HepG2 (cell line): ENCODE measurements around the gene AP2B1. TPM values are rescaled to one million over a fixed set of nuclear protein-coding genes. Genes with fewer than 3 reads are reported as not detected.

Source experiments
- ATAC-seq: fragments of 200-7000 bp; cut with Tn5 transposase; 3 replicates; pipeline ENCODE4 v1.9.1; 2020; ENCODE audit warnings: mild to moderate bottlenecking, moderate library complexity
- BruUV-seq: library from RNA; stranded (reverse); fragments of 400-500 nt; replicated peaks from 2 replicates; lab custom pipeline; 2021; lab: Mats Ljungman, UMichigan
- CTCF ChIA-PET: fragments of 300-600 bp; formaldehyde crosslinking; extraction: SDS; loops from one replicate; lab custom pipeline; 2021; ENCODE audit warnings: low total read pairs, inconsistent platforms, low intra/inter-chr PET ratio; lab: Yijun Ruan, JAX
- POLR2A ChIA-PET: fragments of 350-600 bp; sonication (Branson Sonifier 250); formaldehyde crosslinking; loops from one replicate; lab custom pipeline; 2020; ENCODE audit warnings: antibody characterized with exemption, inconsistent platforms; lab: Yijun Ruan, JAX
- DNase-seq: peaks from one replicate; pipeline ENCODE4 v3.0.0-alpha.2; 2015; ENCODE audit warnings: low spot score
- FAIRE-seq: peaks from 3 replicates; lab custom pipeline; 2011; peaks lifted over from hg19 to GRCh38; lab: Jason Lieb, UNC
- H2AFZ ChIP-seq: one replicate; pipeline ENCODE4 v1.6.1; 2011; ENCODE audit warnings: low read length, inconsistent platforms
- H3K27ac ChIP-seq: fragments of 300-600 bp; 3 replicates; pipeline ENCODE4 v1.8.0; 2011; ENCODE audit warnings: mixed run types, mild to moderate bottlenecking, mixed read lengths, low read length, inconsistent platforms; ENCODE audit not compliant: insufficient read depth; ENCODE audit errors: extremely low read length
- H3K27me3 ChIP-seq, 2 experiments: fragments of 200-600 bp in 1 of 2; 2 replicates in 1 of 2; 3 replicates in 1 of 2; pipeline versions ENCODE4 v1.6.0 to v1.8.0; 2011; ENCODE audit warnings: low read length in 2 of 2, mild to moderate bottlenecking in 2 of 2, moderate library complexity in 2 of 2, inconsistent platforms in 1 of 2; ENCODE audit not compliant: insufficient read depth in 2 of 2, control insufficient read depth in 1 of 2
- H3K36me3 ChIP-seq, 2 experiments: fragments of 200-600 bp in 1 of 2; replicated peaks in 1 of 2; 2 replicates in 1 of 2; 3 replicates in 1 of 2; pipeline versions ENCODE4 v1.5.1 to v1.8.0; 2011; ENCODE audit warnings: low read length in 2 of 2, inconsistent platforms in 1 of 2; ENCODE audit not compliant: insufficient read depth in 2 of 2, control insufficient read depth in 1 of 2
- H3K4me1 ChIP-seq: 2 replicates; pipeline ENCODE4 v1.5.1; 2012; ENCODE audit warnings: low read length, inconsistent platforms; ENCODE audit not compliant: insufficient read depth
- H3K4me2 ChIP-seq: 2 replicates; pipeline ENCODE4 v1.6.0; 2011; ENCODE audit warnings: low read depth, low read length, inconsistent platforms
- H3K4me3 ChIP-seq, 3 experiments: fragments of 200-600 bp in 1 of 3; sonication (generic), shearing (Covaris generic) in 1 of 3; replicated peaks in 1 of 3; 2 replicates each; pipeline ENCODE4 v1.5.1; 2011 to 2016; ENCODE audit warnings: low read length in 3 of 3, inconsistent platforms in 2 of 3, low read depth in 2 of 3, mild to moderate bottlenecking in 2 of 3, control low read depth in 1 of 3, mixed read lengths in 1 of 3; ENCODE audit not compliant: insufficient read depth in 1 of 3
- H3K79me2 ChIP-seq: one replicate; pipeline ENCODE4 v1.6.1; 2011; ENCODE audit warnings: low read length, inconsistent platforms; ENCODE audit not compliant: insufficient read depth
- H3K9ac ChIP-seq: 2 replicates; pipeline ENCODE4 v1.6.0; 2011; ENCODE audit warnings: mild to moderate bottlenecking, low read depth, low read length, inconsistent platforms; ENCODE audit not compliant: insufficient read depth
- H3K9me3 ChIP-seq: 2 replicates; pipeline ENCODE4 v1.5.1; 2012; ENCODE audit warnings: mild to moderate bottlenecking, low read length
- H4K20me1 ChIP-seq: 2 replicates; pipeline ENCODE4 v1.6.0; 2011; ENCODE audit warnings: inconsistent platforms, mild to moderate bottlenecking, low read length, moderate library complexity; ENCODE audit not compliant: insufficient read depth
- ATM ChIP-seq: fragments of 450-650 bp; IDR thresholded peaks from 2 replicates; pipeline ENCODE4 v1.7.1; 2017; ENCODE audit warnings: mild to moderate bottlenecking, borderline replicate concordance
- HNRNPUL1 ChIP-seq: fragments of 200-400 bp; formaldehyde crosslinking; IDR thresholded peaks from 2 replicates; pipeline ENCODE4 v1.6.1; 2017; ENCODE audit warnings: low read depth, mild to moderate bottlenecking, low read length, moderate library complexity
- ISL2 ChIP-seq: sonication (generic); formaldehyde crosslinking; IDR thresholded peaks from 2 replicates; pipeline ENCODE4 v1.5.0; 2020; ENCODE audit warnings: missing genetic modification reagents
- PAXIP1 ChIP-seq: sonication (generic); formaldehyde crosslinking; conservative IDR thresholded peaks from 2 replicates; pipeline ENCODE4 v1.4.0; 2020; ENCODE audit warnings: mild to moderate bottlenecking, missing genetic modification reagents, moderate library complexity
- POGZ ChIP-seq: sonication (generic); formaldehyde crosslinking; IDR thresholded peaks from 2 replicates; pipeline ENCODE4 v1.4.0; 2020; ENCODE audit warnings: mild to moderate bottlenecking, missing genetic modification reagents
- PTBP1 ChIP-seq: fragments of 200-400 bp; formaldehyde crosslinking; IDR thresholded peaks from 2 replicates; pipeline ENCODE4 v1.6.1; 2018; ENCODE audit warnings: low read length, low read depth; ENCODE audit not compliant: poor library complexity, severe bottlenecking
- RARA ChIP-seq: IDR thresholded peaks from 2 replicates; pipeline ENCODE4 v1.6.1; 2016; ENCODE audit warnings: missing genetic modification reagents, missing compliant biosample characterization
- RNF2 ChIP-seq: fragments of 450-650 bp; conservative IDR thresholded peaks from 2 replicates; pipeline ENCODE4 v1.6.1; 2016; ENCODE audit warnings: low read depth
- ZNF274 ChIP-seq: sonication (generic); formaldehyde crosslinking; IDR thresholded peaks from 2 replicates; pipeline ENCODE4 v1.5.1; 2020; ENCODE audit warnings: mild to moderate bottlenecking, missing genetic modification reagents
- ZNF276 ChIP-seq: sonication (generic); formaldehyde crosslinking; IDR thresholded peaks from 2 replicates; pipeline ENCODE4 v1.4.0; 2020; ENCODE audit warnings: mild to moderate bottlenecking, low read depth, missing genetic modification reagents
- ZNF562 ChIP-seq: sonication (generic); formaldehyde crosslinking; IDR thresholded peaks from 2 replicates; pipeline ENCODE4 v1.8.0; 2022; ENCODE audit warnings: missing genetic modification reagents, borderline replicate concordance
- ZNF652 ChIP-seq: IDR thresholded peaks from 2 replicates; pipeline ENCODE4 v1.6.1; 2016; ENCODE audit warnings: low read depth, borderline replicate concordance
- ZNF710 ChIP-seq: sonication (generic); formaldehyde crosslinking; IDR thresholded peaks from 2 replicates; pipeline ENCODE4 v1.5.0; 2020; ENCODE audit warnings: mild to moderate bottlenecking, missing genetic modification reagents, borderline replicate concordance
- ZSCAN5A ChIP-seq: sonication (generic); formaldehyde crosslinking; IDR thresholded peaks from 2 replicates; pipeline ENCODE4 v1.8.0; 2022; ENCODE audit warnings: mild to moderate bottlenecking, missing genetic modification reagents, borderline replicate concordance
- WGBS: methylation state at CpG from one replicate; pipeline ENCODE4 v1.1.6; 2017; ENCODE audit warnings: low lambda C conversion rate; 5-methylcytosine and 5-hydroxymethylcytosine counted together
- in situ Hi-C: cut with HindIII; loops from 2 replicates; pipeline ENCODE4 v1.10.0; 2017; ENCODE audit warnings: low pct_unique_long_range_greater_than_20kb; ENCODE audit not compliant: extremely low pct_ligation_motif_present
- intact Hi-C: fragments of 100-400 bp; cut with micrococcal nuclease; formaldehyde crosslinking; loops from one replicate; pipeline ENCODE4 v1.10.0; 2022; ENCODE audit not compliant: unreplicated experiment
- polyA plus RNA-seq, 8 experiments: library from polyadenylated mRNA; depleted of rRNA in 3 of 8; stranded (reverse) in 7 of 8; unstranded in 1 of 8; fragments of >200 nt; fragmentation: Illumina TruSeq in 4 of 8; extraction: Trizol in 4 of 8; gene quantifications; 2 replicates each; pipeline versions ENCODE4 v1.2.1 to v1.2.3, GENCODE V29; 2011 to 2016; ENCODE audit warnings: low read depth in 4 of 8, missing spikeins in 1 of 8, mixed read lengths in 1 of 8; ENCODE audit not compliant: insufficient read depth in 1 of 8
- total RNA-seq, 5 experiments: library from RNA; depleted of rRNA; stranded (reverse); fragments of >200 nt; fragmentation: Illumina TruSeq; extraction: Trizol; gene quantifications; 2 replicates each; pipeline ENCODE4 v1.2.3, GENCODE V29; 2016; ENCODE audit warnings: low read depth in 1 of 5

The AP2B1 gene
- total and polyA plus RNA-seq, 2 of the 13 experiments (the other 11 are each of a cell fraction or from before 2014, with no cell fraction given), result 23.8 to 71.3 TPM

GRCh38 chr17:35705705-35706104 is 118.6 kb downstream of the AP2B1 start:
- 0 out of 2 replicates have a peak, but pooled peaks cover 4% of the 10 kb centered on the region for H4K20me1 ChIP-seq
- no peaks in the 10 kb centered on the region for H3K79me2 ChIP-seq
- H2AFZ ChIP-seq, result no peak overlapping the region
- 55% methylated on average over 5 of the region's 5 CpGs for WGBS
- peak overlapping the region; percentile 67 for H3K27ac ChIP-seq
- peak; percentile 94 for ATAC-seq
- intact Hi-C loops (no loop called here), in situ Hi-C loops (loop anchor here (25.0 kb wide), 1 partner anchor 107 kb away; the partner anchor contains the start of gene TAF15)
- H3K9ac ChIP-seq, result no peak overlapping the region
- peaks cover 2 to 17% of the 10 kb centered on the region in 2 experiments for H3K36me3 ChIP-seq
- BruUV-seq, result no TSS peak
- CTCF ChIA-PET, result no interaction called here
- peak; percentile 70 for DNase-seq
- no peaks in the 10 kb centered on the region for H3K27me3 ChIP-seq
- H3K4me2 ChIP-seq, result 0 out of 2 replicates have a peak overlapping the region, but pooled peaks have one; percentile 20
- no peaks in the 10 kb centered on the region for H3K9me3 ChIP-seq
- POLR2A ChIA-PET, result no interaction called here
- FAIRE-seq, result no peak
- peaks cover 16% of the 10 kb centered on the region for H3K4me1 ChIP-seq
- H3K4me3 ChIP-seq, result peak overlapping the region in 1 of 3 experiments; percentile 6; a peak in 1 of 6 replicates
- TF ChIP-seq ZNF710 (CRISPR knock-in tag) (no peak), RNF2 (no peak), ISL2 (CRISPR knock-in tag) (no peak), HNRNPUL1 (no peak), ZNF274 (CRISPR knock-in tag) (no peak), RARA (peak; percentile 15; the same call in 1 of the 2 replicates), ZNF652 (CRISPR knock-in tag) (peak; percentile 17; the same call in 1 of the 2 replicates), ZNF276 (no peak), ZSCAN5A (no peak), PAXIP1 (peak; percentile 28; the same call in 1 of the 2 replicates), PTBP1 (no peak), ZNF562 (CRISPR knock-in tag) (no peak), ATM (no peak), POGZ (CRISPR knock-in tag) (0 out of 2 replicates have a peak, but pooled peaks have one; percentile 18)
